ENCODE data around the gene SRGAP3.

GRCh38 chr3:9250236-9250635 is 790 bp upstream of the SRGAP3 start:
- TF ChIP-seq CTCF (IDR thresholded peaks at IDR 0.05) (no peak), EZH2 (IDR thresholded peaks at IDR 0.05; ENCODE audit: borderline replicate concordance, insufficient read depth, low read depth, low read length, poor library complexity, severe bottlenecking) (no peak)

Measured in B cell (primary cell).